Measurements from ENCODE around the gene RASAL2. TPM values are rescaled to one million over a fixed set of nuclear protein-coding genes. Genes with fewer than 3 reads are reported as not detected.

RASAL2 gene
- total RNA-seq, 1 experiment from 2014 or later: 56.9 TPM

GRCh38 chr1:178409541-178409940 lies 315.6 kb downstream of the RASAL2 start:
- POLR2A ChIA-PET: interaction anchor here (0.6 kb wide), 2 partner anchors 32 to 69 kb away, joined by 3 to 5 read pairs; no protein-coding TSS in a partner anchor
- no peak for TF ChIP-seq CTCF (IDR thresholded peaks at IDR 0.05; ENCODE audit: unreplicated experiment)
- no peaks in the 10 kb centered on the region for H3K9me3 Mint-ChIP-seq (ENCODE audit: unreplicated experiment)
- intact Hi-C loops (cut with micrococcal nuclease): no loop called here
- CTCF ChIA-PET: interaction anchor here (0.6 to 1.0 kb wide), 5 partner anchors 11 to 1295 kb away, joined by 3 to 8 read pairs (median 3); no protein-coding TSS in a partner anchor
- no peak overlapping the region for H3K4me3 Mint-ChIP-seq (ENCODE audit: unreplicated experiment)
- no TSS peak for BruUV-seq (replicated peaks)
- H3K4me1 Mint-ChIP-seq (ENCODE audit: insufficient read depth, unreplicated experiment): no peaks in the 10 kb centered on the region
- H3K27me3 Mint-ChIP-seq (ENCODE audit: insufficient read depth, unreplicated experiment): no peaks in the 10 kb centered on the region
- no peaks in the 10 kb centered on the region for H3K36me3 Mint-ChIP-seq (ENCODE audit: insufficient read depth, unreplicated experiment)
- H3K27ac Mint-ChIP-seq (ENCODE audit: low read depth, unreplicated experiment): no peak overlapping the region
- DNase-seq (ENCODE audit: unreplicated experiment): no peak

GRCh38 chr1:178411756-178412399 lies 318.0 kb downstream of the RASAL2 start:
- Mint-ChIP-seq H3K4me1 (ENCODE audit: insufficient read depth, unreplicated experiment) (no peaks in the 10 kb centered on the region), H3K4me3 (ENCODE audit: unreplicated experiment) (no peak overlapping the region), H3K36me3 (ENCODE audit: insufficient read depth, unreplicated experiment) (no peaks in the 10 kb centered on the region), H3K9me3 (ENCODE audit: unreplicated experiment) (peaks cover 5% of the 10 kb centered on the region), H3K27me3 (ENCODE audit: insufficient read depth, unreplicated experiment) (no peaks in the 10 kb centered on the region), H3K27ac (ENCODE audit: low read depth, unreplicated experiment) (no peak overlapping the region)
- CTCF ChIA-PET: interaction anchor here (0.6 to 1.0 kb wide), 5 partner anchors 15 to 100 kb away, joined by 3 to 5 read pairs (median 4); no protein-coding TSS in a partner anchor
- POLR2A ChIA-PET: interaction anchor here (0.7 kb wide), 1 partner anchor 884 kb away, joined by 5 read pairs; no protein-coding TSS in a partner anchor
- intact Hi-C loops (cut with micrococcal nuclease): no loop called here
- no peak for TF ChIP-seq CTCF (IDR thresholded peaks at IDR 0.05; ENCODE audit: unreplicated experiment)
- BruUV-seq (replicated peaks): no TSS peak
- no peak for DNase-seq (ENCODE audit: unreplicated experiment)

- intact Hi-C loops (cut with micrococcal nuclease): no loop called here
- POLR2A ChIA-PET: no interaction called here
- Mint-ChIP-seq H3K4me3 (ENCODE audit: unreplicated experiment) (no peak overlapping the region), H3K27ac (ENCODE audit: low read depth, unreplicated experiment) (no peak overlapping the region), H3K4me1 (ENCODE audit: insufficient read depth, unreplicated experiment) (no peaks in the 10 kb centered on the region), H3K36me3 (ENCODE audit: insufficient read depth, unreplicated experiment) (no peaks in the 10 kb centered on the region), H3K9me3 (ENCODE audit: unreplicated experiment) (peaks cover 10% of the 10 kb centered on the region), H3K27me3 (ENCODE audit: insufficient read depth, unreplicated experiment) (no peaks in the 10 kb centered on the region)
- TF ChIP-seq CTCF (IDR thresholded peaks at IDR 0.05; ENCODE audit: unreplicated experiment): no peak
- BruUV-seq (replicated peaks): no TSS peak
- DNase-seq (ENCODE audit: unreplicated experiment): no peak
- CTCF ChIA-PET: interaction anchor here (0.6 to 1.0 kb wide), 5 partner anchors 16 to 101 kb away, joined by 3 to 5 read pairs (median 4); no protein-coding TSS in a partner anchor
Observed at GRCh38 chr1:178412400-178412770, 318.5 kb downstream of the RASAL2 start.

GRCh38 chr1:178417858-178418257 lies 324.0 kb downstream of the RASAL2 start:
- no peaks in the 10 kb centered on the region for H3K27me3 Mint-ChIP-seq (ENCODE audit: insufficient read depth, unreplicated experiment)
- no peak overlapping the region for H3K4me3 Mint-ChIP-seq (ENCODE audit: unreplicated experiment)
- CTCF ChIA-PET: interaction anchor here (0.6 kb wide), 1 partner anchor 17 kb away, joined by 3 read pairs; no protein-coding TSS in a partner anchor
- no peaks in the 10 kb centered on the region for H3K36me3 Mint-ChIP-seq (ENCODE audit: insufficient read depth, unreplicated experiment)
- no peak for TF ChIP-seq CTCF (IDR thresholded peaks at IDR 0.05; ENCODE audit: unreplicated experiment)
- H3K27ac Mint-ChIP-seq (ENCODE audit: low read depth, unreplicated experiment): peak overlapping the region; percentile 17
- peaks cover 9% of the 10 kb centered on the region for H3K4me1 Mint-ChIP-seq (ENCODE audit: insufficient read depth, unreplicated experiment)
- intact Hi-C loops (cut with micrococcal nuclease): no loop called here
- DNase-seq (ENCODE audit: unreplicated experiment): peak; percentile 81
- POLR2A ChIA-PET: interaction anchor here (0.6 to 1.3 kb wide), 9 partner anchors 8 to 609 kb away, joined by 3 read pairs; no protein-coding TSS in a partner anchor
- no TSS peak for BruUV-seq (replicated peaks)
- H3K9me3 Mint-ChIP-seq (ENCODE audit: unreplicated experiment): peaks cover 10% of the 10 kb centered on the region

Data from MCF 10A (cell line).